ENCODE results near the gene SRGAP1.
"Not testable (repeated sequence)": the region's sequence is repeated elsewhere in the genome, so short reads cannot be mapped to it uniquely, and the experiment has no call there.

The SRGAP1 gene

DNA sequence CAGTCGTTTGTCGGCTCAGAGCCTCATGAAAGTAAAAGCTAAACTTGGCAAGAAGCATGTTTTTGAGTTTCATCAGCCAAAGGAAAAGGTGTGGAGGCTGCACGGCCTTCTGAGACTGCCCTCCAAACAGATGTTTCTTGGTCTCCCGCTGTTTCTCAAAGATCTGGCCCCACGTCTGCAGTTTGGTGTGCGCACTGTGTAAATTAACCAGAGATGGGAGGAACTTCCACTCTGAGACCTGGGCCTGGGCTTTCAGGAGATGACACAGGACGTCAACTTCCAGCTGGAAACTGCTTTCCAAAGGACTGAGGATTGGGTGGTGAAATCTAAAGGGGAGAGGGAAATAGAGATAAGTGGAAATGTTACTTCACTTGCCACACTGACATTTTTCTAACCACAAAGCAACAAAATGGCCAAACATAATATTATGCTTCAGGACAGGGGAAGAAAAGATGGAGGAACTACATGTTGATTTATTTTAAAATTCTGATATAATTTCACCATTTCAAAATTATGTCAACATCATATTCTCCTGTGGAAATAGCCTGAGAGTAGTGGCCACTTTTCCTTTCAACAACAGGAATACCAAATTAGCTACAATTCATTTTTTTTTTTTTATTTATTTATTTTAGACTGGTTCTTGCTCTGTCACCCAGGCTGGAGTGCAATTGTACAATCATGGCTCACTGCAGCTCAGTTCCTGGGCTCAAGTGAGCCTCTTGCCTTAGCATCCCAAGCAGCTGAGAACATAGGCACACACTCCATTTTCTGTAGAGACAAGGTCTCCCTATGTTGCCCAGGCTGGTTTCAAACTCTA, 350.0 kb downstream of the SRGAP1 start:
- no peaks in the 10 kb centered on the region for H3K27me3 ChIP-seq (ENCODE audit: insufficient read depth, poor library complexity, severe bottlenecking)
- H3K27ac ChIP-seq (replicated peaks): no peak overlapping the region
- TF ChIP-seq SPI1 (IDR thresholded peaks at IDR 0.05; ENCODE audit: borderline replicate concordance, low read depth) (no peak), POLR2AphosphoS5 (IDR thresholded peaks at IDR 0.05; ENCODE audit: low read depth) (no peak), CTCF (IDR thresholded peaks at IDR 0.05; ENCODE audit: insufficient read depth, low read length) (no peak), GABPA (IDR thresholded peaks at IDR 0.05; ENCODE audit: low read depth) (no peak)
- TF ChIP-seq, protein P1, sequence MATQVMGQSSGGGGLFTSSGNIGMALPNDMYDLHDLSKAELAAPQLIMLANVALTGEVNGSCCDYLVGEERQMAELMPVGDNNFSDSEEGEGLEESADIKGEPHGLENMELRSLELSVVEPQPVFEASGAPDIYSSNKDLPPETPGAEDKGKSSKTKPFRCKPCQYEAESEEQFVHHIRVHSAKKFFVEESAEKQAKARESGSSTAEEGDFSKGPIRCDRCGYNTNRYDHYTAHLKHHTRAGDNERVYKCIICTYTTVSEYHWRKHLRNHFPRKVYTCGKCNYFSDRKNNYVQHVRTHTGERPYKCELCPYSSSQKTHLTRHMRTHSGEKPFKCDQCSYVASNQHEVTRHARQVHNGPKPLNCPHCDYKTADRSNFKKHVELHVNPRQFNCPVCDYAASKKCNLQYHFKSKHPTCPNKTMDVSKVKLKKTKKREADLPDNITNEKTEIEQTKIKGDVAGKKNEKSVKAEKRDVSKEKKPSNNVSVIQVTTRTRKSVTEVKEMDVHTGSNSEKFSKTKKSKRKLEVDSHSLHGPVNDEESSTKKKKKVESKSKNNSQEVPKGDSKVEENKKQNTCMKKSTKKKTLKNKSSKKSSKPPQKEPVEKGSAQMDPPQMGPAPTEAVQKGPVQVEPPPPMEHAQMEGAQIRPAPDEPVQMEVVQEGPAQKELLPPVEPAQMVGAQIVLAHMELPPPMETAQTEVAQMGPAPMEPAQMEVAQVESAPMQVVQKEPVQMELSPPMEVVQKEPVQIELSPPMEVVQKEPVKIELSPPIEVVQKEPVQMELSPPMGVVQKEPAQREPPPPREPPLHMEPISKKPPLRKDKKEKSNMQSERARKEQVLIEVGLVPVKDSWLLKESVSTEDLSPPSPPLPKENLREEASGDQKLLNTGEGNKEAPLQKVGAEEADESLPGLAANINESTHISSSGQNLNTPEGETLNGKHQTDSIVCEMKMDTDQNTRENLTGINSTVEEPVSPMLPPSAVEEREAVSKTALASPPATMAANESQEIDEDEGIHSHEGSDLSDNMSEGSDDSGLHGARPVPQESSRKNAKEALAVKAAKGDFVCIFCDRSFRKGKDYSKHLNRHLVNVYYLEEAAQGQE (IDR thresholded peaks at IDR 0.05; ENCODE audit: insufficient replicate concordance, low read depth): no peak
- DNase-seq (ENCODE audit: low read depth in 1 of 2, low spot score in 1 of 2): peak in 1 of 2 experiments; percentile 2
- H3K4me3 ChIP-seq (replicated peaks; ENCODE audit: insufficient read depth, low read length): no peak overlapping the region

DNA sequence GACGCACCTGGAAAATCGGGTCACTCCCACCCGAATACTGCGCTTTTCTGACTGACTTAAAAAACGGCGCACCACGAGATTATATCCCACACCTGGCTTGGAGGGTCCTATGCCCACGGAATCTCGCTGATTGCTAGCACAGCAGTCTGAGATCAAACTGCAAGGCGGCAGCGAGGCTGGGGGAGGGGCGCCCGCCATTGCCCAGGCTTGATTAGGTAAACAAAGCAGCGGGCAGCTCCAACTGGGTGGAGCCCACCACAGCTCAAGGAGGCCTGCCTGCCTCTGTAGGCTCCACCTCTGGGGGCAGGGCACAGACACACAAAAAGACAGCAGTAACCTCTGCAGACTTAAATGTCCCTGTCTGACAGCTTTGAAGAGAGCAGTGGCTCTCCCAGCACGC, 351.3 kb downstream of the SRGAP1 start:
- not testable (repeated sequence) for H3K27me3 ChIP-seq (ENCODE audit: insufficient read depth, poor library complexity, severe bottlenecking); H3K27ac ChIP-seq (replicated peaks); DNase-seq (ENCODE audit: low read depth in 1 of 2, low spot score in 1 of 2); H3K4me3 ChIP-seq (replicated peaks; ENCODE audit: insufficient read depth, low read length)

- Histone ChIP-seq H3K27me3 (ENCODE audit: insufficient read depth, poor library complexity, severe bottlenecking) (no peaks in the 10 kb centered on the region), H3K27ac (replicated peaks) (no peak overlapping the region), H3K4me3 (replicated peaks; ENCODE audit: insufficient read depth, low read length) (no peak overlapping the region)
- TF ChIP-seq POLR2AphosphoS5 (IDR thresholded peaks at IDR 0.05; ENCODE audit: low read depth): no peak
- no peak for TF ChIP-seq CTCF (IDR thresholded peaks at IDR 0.05; ENCODE audit: insufficient read depth, low read length)
- no peak for DNase-seq (ENCODE audit: low read depth in 1 of 2, low spot score in 1 of 2)
These were observed 358.5 kb downstream of the SRGAP1 start for GRCh38 chr12:64203036-64203435.

- no peak overlapping the region for H3K4me3 ChIP-seq (replicated peaks; ENCODE audit: insufficient read depth, low read length)
- H3K27ac ChIP-seq (replicated peaks): no peak overlapping the region
- H3K27me3 ChIP-seq (ENCODE audit: insufficient read depth, poor library complexity, severe bottlenecking): no peaks in the 10 kb centered on the region
- DNase-seq (ENCODE audit: low read depth in 1 of 2, low spot score in 1 of 2): no peak
- no peak for TF ChIP-seq POLR2AphosphoS5 (IDR thresholded peaks at IDR 0.05; ENCODE audit: low read depth)
- TF ChIP-seq, protein P1 (IDR thresholded peaks at IDR 0.05; ENCODE audit: insufficient replicate concordance, low read depth): no peak
- TF ChIP-seq SPI1 (IDR thresholded peaks at IDR 0.05; ENCODE audit: borderline replicate concordance, low read depth): no peak
- TF ChIP-seq CTCF (IDR thresholded peaks at IDR 0.05; ENCODE audit: insufficient read depth, low read length): no peak
These were observed 359.3 kb downstream of the SRGAP1 start for GRCh38 chr12:64203775-64204174.

All from HL-60 (cell line).